Midbrain (tissue), 1 donor: ENCODE data around the gene GPC2.

Source experiments
- DNase-seq: peaks from one replicate; lab custom pipeline; 2025; lab: John Stamatoyannopoulos, UW

The GPC2 gene

GRCh38 chr7:100122067-100122466, 55.1 kb downstream of the GPC2 start:
- no peak for DNase-seq

GRCh38 chr7:100120733-100121036, 56.5 kb downstream of the GPC2 start:
- no peak for DNase-seq

GRCh38 chr7:100119970-100120732, 57.0 kb downstream of the GPC2 start:
- peak; percentile 85 for DNase-seq
